Stimulated activated CD8-positive, alpha-beta memory T cell treated with anti-CD3 and anti-CD28 coated beads, Interleukin-15, amount 100 ng/mL, for 48 hours (primary cell): ENCODE measurements around the gene SMAD3.

Source experiments
- DNase-seq, 2 donors: peaks; one replicate each; pipeline ENCODE4 v3.0.0-alpha.2; 2020; ENCODE audit warnings: low read depth in 2 of 2

Gene SMAD3

GRCh38 chr15:67196222-67196621, 130.8 kb downstream of the SMAD3 start:
- DNase-seq: no peak

GRCh38 chr15:67196672-67197363, 131.4 kb downstream of the SMAD3 start:
- no peak for DNase-seq

GRCh38 chr15:67197364-67197695, 131.9 kb downstream of the SMAD3 start:
- no peak for DNase-seq

GRCh38 chr15:67198157-67198754, 132.9 kb downstream of the SMAD3 start:
- DNase-seq: no peak

DNA sequence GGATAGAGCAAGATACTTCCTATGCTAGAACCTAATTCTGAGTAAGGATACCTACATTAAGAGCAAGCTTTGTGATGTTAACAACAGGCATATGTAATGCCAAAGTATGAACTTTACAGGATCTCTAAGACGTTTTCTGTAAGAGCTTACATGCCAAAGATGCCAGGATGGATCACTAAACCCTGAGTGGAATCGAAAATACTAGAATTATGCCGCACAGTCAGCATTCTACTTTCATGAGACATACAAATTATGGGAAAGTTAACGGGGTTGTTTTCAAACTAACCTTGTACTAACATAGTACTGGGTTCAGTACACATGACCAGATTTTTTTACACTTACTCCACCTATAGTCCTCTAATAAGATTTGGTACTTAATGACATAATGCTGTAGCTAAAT, 134.0 kb downstream of the SMAD3 start:
- DNase-seq: no peak

DNA sequence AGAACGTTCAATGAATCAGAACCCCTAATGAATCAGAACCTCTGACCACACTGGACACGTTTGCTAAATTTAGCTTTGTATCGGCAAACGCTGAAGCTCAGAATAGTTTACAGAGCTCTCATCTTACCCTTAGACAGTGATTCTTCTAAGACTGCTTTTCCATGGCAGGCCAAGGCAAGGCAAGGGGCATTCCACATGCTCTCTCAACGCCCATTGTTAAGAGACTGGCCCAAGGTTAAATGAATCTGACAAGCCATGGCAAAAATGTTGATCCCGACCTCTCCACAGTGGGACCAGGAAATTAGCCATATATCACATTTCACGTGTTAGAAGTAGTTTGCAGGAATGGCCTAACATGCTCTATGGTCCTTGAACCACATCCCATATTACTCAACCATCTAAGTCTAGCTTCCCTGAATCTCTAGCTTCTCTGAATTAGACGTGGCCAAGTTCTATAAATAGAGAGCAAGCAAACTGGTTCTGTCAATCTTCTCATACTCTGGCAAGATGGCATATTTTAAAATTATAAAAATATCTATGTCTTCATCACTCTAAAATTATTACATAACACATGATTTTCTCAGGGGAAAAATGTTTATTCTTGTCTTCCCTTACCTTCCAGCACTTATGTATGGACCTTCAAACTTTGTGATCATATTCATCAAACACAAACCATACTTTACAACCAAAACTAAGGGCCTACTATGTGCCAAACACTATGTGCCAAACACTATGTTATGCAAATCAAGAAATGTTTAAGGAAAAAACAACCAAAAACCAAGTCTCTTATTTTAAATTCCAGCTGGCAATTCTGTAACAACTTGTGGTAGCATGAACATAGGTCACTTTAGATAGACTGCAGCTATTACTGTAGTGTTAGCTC, 134.7 kb downstream of the SMAD3 start:
- no peak for DNase-seq

GRCh38 chr15:67201136-67201535, 135.7 kb downstream of the SMAD3 start:
- DNase-seq: no peak

DNA sequence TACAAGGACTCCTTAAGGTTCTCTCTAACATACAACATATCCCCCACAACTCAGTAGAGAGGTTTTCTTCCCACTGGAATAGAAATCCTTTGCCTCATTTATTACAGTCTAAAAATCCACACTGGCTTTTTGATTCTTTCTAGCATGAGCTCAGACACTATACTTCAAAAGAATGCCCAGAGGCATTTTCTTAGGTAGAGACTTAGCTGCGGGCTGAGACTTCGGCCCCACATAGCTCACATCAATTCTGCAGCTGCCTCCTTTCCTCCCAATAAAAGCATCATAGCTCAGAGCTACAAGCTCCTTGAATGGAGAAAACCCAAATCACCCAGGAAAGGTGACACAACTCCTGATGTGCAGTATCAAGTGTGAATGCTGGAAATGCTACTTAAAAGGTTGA, 136.7 kb downstream of the SMAD3 start:
- DNase-seq: no peak

DNA sequence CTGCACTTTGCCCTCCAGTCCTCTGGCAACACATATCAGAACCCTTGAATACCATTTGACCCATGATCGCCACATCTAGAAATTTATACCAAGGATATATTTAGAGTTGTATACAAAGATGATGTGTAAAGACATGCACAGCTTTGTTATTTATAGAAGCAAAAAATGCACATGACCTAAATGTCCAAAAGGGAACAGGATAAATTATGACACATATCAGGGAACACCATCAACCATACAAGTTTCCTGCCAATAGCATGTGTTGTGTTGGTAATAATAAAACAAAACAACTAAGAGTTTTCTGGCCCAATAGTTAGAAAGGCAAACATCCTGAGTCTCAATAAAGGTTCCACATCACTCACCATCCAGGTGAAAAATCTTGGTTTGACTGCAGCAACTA, 137.6 kb downstream of the SMAD3 start:
- DNase-seq: no peak

DNA sequence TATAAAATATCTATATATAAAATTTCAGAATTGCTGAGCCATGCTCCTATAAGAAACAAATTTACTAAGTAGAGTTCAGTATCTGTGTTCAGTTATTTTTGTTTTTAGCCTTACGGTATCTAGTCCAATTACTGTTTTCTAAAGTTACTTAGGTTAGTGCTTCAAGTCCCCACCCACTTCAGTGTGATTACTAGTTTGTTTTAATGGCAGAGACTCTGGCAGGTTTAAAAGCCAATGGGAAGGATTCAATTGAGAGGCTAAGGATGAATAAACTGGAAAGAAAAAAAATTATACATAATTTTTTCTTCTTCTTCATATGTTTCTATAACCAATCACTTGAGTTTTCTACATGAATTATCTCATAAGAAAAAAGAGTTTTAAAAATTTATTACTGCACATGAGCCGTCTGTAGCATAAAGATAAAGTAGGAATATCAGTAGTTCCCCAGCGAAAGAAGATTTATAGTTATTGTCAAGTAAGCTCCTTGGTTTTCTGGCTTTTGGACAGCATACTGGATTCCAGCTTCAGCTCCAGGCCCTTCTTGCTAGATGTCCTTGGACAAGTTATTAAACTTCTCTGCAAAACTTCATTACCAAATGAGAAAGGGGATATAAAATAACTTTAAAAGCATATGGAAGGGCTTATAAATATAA, 142.3 kb downstream of the SMAD3 start:
- DNase-seq: no peak

- DNase-seq: no peak
Measured at GRCh38 chr15:67208396-67208795, 143.0 kb downstream of the SMAD3 start.

DNA sequence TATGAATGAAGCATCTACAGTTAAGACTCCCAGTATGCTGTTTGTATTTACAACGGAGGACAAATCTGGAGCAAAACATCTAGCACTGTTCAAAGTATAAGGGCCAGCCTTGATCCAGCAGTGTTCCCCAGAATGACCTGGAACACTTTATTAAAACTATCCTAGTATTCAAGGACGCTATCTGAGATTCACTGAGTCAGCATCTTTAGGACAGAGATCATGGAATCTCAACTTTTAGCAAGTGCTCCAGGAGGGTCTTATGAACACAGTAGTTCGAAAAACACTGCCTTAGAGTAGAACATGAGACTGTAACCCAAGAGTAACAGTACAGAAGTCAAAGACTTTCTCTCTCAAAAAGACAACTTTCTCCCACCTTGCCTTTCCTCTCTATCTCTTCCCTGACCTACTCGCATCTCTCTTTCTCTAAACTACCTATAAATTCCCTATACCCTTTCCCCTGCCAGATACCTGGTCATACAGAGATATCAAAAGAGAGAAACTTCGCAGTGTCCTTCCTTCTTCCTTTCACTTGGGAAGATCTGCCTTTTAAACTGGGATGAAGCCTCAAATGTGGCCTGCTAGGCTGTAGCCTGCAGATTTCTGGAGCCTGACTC, 145.3 kb downstream of the SMAD3 start:
- no peak for DNase-seq

- DNase-seq: no peak
Measured at GRCh38 chr15:67212684-67213367, 147.4 kb downstream of the SMAD3 start.

- no peak for DNase-seq
Measured at GRCh38 chr15:67215102-67215501, 149.7 kb downstream of the SMAD3 start.

DNA sequence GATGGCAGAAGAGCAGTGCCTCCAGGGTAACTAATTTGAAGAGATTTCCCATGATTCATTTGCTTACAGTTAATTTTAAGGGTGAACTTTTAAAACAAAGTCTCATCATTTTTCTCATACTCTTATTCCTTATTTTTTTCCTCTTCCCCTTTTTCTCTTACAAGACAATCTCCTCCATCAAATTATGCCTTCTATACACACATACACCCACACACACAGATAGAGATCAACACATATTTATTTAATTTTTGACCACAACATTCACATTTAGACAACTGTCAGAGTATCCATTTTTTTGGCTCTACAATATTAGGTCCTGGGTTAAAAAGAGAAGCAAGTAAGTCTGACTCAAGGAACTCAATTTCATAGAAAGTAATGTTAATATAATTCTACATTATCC, 151.5 kb downstream of the SMAD3 start:
- no peak for DNase-seq

DNA sequence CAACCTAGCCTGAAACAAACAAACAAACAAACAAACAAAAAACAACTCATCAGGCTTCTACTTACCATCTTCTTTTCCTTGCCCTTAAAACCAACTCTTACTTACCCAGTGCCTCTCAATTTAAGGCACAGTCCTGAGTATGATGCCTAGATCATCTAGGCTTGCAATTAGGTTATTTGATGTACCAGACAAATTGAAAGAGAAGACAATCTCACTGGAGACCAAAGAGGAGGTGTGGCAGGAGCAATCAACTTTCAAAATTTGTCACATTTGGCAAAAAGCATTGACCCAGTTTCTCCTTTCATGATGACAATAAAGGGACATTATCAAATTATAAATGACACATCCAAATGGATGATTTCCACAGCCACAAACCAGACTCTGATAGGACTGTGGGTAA, 153.0 kb downstream of the SMAD3 start:
- DNase-seq: no peak

DNA sequence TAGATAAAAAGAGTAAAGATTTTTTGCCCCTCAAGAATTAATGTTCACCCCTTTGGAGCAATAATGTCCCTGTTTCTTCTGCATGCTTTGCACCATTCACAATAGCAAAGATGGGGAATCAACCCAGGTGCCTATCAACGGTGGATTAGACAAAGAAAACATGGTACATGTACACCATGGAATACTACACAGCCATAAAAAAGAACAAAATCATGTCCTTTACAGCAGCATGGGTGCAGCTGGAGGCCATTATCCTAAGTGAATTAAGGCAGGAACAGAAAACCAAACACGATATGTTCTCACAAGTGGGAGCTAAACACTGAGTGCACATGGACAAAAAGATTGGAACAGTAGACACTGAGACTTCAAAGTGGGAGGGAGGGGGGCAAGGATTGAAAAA, 153.9 kb downstream of the SMAD3 start:
- no peak for DNase-seq

GRCh38 chr15:67224889-67225288, 159.5 kb downstream of the SMAD3 start:
- DNase-seq: no peak

DNA sequence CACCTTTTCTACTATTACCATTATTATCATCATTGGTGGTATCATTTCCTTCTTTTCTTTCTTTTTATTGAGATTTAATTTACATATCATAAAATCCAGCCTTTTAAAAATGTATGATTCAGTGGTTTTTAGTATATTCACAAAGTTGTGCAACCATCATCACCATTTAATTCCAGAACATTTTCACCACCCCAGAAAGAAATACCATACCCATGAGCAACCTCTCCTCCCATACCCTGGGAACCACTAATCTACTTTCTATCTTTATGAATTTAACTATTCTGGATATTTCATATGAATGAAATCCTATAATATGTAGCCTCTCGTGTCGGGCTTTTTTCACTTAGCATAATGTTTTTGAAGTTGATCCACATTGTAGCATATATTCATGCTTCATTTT, 159.9 kb downstream of the SMAD3 start:
- no peak for DNase-seq

GRCh38 chr15:67227431-67227830, 162.0 kb downstream of the SMAD3 start:
- no peak for DNase-seq

DNA sequence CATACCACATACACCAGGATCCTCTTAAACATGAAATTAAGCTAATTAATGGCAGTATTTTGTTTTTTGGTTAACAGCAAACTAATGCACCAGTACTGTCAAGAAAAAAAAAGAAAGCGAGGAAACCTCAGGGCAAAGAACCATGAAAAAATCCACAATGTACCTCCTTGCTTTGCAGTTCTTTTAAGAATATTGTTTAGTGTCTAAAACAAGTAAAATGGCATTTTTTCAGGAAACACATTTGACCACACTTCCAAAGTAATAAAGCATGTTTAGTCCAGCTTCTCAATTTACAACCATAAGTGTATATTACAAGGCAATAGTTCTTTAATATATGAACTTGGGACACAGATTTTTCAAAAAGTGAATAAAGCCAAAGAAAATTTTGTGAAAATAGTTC, 162.4 kb downstream of the SMAD3 start:
- DNase-seq: no peak
